ENCODE data around the gene TMEM181.
"Not testable (repeated sequence)": the region's sequence is repeated elsewhere in the genome, so short reads cannot be mapped to it uniquely, and the experiment has no call there.

Gene TMEM181

GRCh38 chr6:158538741-158539140 is 21.1 kb upstream of the TMEM181 start:
- no peak for DNase-seq

- DNase-seq: no peak
These were observed 20.5 kb upstream of the TMEM181 start for GRCh38 chr6:158539413-158539812.

DNA sequence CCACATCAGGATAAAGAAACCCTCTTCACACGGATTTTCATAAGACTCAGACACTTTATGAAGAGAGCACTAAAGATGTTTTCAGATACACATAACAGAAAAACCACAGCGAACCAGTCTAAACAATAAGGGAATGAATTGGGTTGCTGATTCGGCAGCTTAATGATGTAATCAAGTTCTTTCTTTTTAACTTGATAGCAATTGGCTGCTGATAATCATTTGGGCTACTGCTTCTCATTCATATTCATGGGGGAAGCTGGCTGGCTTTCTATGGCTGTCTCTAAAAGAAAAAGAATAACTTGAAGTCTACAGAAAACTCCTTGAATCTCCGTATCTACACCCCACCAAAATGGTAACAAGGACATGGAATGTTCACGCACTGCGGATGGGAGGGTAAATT is 20.0 kb upstream of the TMEM181 start:
- no peak for DNase-seq

DNA sequence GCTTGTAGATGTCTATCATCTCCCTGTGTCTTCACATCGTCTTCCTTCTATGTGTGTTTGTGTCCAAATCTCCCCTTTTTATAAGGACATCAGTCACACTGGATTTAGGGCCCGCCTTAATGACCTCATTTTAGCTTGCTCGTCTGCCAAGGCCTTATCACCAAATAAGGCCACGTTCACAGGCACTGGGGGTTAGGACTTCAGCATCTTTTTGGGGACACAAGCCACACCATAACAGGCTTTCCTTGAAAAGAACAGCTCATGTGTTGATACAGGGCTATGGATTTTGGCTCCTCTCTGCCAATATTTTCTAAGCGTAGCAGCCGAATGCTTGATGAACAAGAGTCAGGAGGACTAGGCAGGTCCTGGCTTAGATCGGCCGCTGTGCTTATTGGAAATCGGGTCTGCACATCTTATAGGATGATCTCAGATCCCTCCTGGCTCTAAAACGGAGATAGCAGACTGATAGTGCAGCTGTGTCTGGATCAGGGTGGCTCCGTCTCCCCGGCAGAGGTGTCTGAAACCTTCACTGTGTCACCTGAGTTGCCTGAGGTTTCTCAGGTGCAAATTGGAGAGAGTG is 16.2 kb upstream of the TMEM181 start:
- no peak for DNase-seq

- DNase-seq: no peak
These were observed 15.5 kb upstream of the TMEM181 start for GRCh38 chr6:158544428-158544827.

DNA sequence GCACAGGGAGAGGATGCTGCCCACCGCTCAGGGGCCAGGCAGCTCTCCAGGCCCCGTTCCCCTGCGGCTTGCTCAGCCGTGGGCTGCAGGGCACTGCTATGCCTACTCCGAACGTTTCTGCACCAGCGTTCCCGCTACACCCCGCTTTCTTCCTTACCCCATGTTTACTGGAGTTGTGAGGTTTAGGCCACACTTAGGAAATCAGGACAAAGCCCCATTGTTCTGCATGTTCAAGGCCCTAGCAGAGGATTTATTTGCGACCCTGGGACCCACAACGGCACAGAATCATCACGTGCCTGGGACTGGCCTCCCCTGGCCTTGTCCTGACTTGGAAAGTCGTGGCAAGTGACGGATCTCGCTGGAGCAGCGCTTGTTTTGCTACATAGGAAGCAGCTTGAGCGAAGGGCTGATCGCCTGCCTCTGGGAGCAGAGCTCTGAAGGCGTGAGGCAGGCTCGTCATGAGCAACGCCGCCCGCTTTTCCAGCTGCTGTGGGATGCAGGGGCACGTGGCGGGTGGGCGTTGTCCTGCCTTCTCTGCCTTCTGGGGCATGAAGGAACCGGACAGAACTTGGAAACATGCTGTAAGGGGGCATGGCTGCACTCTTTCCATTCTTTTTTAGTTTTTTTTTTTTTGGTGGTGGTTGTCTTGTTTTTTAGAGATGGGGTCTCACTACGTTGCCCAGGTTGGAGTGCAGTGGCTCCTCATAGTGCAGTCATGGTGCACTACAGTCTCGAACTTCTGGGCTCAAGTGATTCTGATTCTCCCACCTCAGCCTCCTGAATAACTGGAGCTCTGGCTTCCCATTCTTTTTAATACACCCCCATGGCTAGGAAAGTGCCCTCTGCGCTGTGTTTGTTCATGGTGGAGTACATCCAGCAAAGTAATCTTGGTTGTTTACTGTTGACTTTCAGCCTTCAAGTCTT is 14.6 kb upstream of the TMEM181 start:
- DNase-seq: no peak

DNA sequence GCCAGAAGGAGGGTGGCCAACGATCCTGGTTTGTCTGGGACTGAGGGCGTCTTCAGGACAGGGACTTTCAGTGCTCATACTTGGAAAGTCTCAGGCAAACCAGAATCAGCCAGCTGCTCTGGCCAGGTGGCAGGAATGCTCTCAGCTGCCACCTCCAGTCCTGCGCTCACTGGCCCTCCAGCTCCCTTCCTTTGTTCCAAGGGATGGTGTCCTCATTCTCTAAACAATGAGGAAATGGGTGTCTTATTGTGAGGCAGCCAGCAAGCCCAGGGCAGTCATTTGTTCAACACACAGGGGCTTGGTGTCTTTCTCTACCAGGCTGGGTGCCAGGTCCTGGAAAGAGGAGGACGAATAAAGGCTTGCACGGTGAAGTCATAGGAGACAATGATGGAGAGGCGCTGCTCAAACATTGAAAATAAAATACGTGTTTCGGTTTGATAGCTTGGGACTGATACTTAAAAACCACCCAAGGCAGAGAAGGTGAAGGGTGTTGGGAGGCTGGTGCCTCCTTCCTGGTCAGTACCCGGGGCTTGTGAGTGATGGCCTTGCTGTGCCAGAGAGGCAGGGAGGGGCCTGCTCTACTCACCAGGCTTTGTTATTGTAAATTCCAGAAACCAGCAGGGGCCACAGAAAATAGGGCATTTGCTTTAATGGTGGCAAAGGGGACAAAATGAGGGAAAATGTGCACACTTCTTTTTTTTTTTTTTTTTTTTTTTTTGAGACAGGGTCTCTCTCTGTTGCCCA is 11.3 kb upstream of the TMEM181 start:
- DNase-seq: no peak

- DNase-seq: no peak
These were observed 7.7 kb upstream of the TMEM181 start for GRCh38 chr6:158552055-158552795.

DNA sequence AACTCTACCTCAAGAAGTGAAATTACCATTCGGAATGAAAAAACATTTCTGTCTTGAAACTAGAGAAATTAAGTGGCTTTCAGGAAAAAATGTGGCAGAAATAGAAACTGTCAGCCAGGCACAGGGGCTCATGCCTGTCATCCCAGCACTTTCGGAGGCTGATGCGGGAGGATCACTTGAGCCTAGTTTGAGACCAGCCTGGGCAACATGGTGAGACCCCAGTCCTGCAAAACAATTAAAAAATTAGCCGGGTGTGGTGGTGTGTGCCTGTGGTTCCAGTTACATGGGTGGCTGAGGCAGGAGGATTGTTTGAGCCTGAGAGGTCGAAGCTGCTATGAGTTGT is 7.1 kb upstream of the TMEM181 start:
- no peak for DNase-seq

DNA sequence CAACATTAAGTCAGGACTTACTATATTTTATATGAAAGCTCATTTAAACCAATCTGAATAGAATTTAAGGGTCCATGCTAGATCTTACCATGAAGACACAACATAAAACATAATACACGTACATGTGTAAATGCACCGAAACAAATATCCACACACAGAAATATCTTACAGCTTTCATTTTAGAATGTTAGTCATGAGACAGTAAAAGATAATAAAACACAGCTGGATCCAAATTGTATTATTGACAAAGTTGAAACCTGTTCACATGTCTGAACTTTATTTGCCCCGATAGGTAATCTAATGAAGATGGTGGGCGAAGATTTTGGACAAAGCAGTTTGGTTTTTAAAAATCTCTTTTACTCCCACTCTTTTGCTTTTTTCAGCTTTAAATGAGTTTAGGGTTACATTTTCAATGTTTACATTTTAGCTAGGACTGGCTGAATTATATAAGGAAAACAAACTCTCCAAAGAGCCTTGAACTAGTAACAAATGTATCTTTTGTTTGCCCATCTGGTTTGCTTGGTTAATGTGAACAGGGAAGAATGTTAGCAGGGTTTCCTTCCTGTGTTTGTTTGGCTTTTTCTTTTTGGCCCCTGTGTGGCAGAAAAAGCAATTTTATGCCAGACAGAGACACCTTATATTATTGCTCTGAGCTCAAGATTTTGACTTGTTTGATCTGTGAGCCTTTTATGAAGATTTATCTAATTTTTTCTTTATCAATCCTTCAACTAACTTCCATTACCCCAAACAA is 5.1 kb upstream of the TMEM181 start:
- no peak for DNase-seq

GRCh38 chr6:158556113-158556512 is 3.8 kb upstream of the TMEM181 start:
- no peak for DNase-seq

- not testable (repeated sequence) for DNase-seq
These were observed 2.8 kb upstream of the TMEM181 start for GRCh38 chr6:158557110-158557509.

- no peak for DNase-seq
These were observed 2.0 kb upstream of the TMEM181 start for GRCh38 chr6:158557927-158558326.

DNA sequence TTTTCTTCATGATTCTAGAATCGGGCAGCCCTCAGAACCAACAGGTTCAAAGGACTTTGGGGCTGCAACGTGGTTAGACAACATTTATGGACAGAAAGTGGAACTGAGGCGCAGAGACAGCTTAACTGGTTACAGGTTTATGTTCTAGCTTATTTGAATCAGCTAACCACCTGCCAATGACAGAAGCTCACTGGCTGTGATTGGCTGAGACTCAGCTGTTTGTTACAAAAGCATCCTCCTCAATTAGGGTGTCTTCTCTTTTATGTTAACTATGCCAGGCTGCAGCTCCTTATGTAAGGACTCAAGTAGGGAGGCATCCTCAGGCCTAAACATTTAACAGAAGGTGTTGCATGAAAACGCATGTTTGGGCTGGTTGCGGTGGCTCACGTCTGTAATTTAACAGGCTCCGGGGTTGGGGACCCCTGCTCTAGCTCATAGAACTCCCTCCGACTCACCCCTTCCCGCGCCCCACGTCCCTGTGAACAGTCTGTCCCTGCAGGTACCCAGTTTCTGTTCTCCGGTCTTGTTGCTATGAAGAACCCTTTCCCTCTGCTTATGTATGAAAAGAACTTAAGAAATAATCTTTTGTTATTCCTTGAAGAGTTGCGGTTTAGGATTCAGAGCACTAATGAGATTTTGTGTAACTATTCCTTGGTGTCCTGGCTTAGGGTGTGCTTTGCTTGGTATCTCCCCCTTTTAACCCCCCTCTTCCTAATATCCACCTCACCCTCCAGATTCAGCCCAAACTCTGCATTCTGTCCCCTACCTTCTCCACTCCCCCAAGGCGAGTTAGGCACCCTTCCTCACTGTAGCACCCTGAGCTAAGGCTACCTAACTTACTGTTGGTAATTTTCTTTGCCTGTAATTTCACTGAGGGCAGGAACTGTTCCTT is 1.2 kb upstream of the TMEM181 start:
- DNase-seq: no peak

DNA sequence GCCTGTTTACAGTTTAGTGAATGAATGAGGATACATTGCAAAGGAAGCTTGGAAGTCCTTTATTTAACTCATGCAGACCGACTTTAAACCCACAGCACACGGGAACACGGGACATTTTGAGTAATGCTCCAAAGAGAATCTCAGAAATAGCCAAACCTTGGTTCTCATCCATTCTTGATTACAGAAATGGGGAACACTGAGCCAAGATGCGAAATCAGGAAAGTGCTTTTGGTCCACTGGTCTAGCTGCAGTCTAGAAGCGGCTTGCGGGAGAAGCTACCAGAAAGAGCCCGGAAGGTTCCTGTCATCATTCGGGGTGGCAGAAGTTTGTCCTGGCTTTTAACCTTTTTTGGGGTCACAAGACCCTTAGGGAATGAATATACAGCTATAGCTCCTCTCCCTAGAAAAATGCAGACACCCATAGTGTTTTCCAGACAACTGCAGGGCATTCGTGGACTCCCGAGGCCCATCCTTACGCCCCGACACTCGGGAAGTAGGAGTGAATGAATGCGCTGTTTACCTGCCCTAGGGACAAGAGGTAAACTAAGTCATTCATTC is 475 bp upstream of the TMEM181 start:
- DNase-seq: no peak

DNA sequence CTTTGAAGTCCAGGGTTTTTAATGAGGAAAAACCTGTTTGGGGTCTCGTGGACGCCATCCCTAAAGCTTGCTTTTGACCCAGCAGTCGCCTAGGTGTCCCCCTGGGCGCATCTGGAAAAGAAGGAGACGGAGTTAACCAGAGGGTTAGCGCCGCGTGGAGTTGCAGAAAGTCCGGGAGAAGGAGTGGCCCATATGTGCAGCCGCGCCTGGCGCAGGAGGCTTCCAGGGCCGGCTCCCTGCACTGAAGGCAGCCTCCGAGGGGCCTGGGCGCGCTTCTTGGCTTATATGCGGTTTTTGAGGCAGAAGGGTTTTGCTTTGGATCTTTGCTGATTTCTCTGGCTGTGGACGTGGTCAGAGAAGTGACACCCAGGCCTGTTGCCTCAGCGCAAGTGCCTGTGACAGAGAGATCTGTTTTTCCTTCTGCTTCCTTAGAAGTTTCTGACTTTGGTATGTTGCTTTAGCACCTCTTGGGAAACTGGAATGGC is 987 bp downstream of the TMEM181 start:
- DNase-seq: no peak

DNA sequence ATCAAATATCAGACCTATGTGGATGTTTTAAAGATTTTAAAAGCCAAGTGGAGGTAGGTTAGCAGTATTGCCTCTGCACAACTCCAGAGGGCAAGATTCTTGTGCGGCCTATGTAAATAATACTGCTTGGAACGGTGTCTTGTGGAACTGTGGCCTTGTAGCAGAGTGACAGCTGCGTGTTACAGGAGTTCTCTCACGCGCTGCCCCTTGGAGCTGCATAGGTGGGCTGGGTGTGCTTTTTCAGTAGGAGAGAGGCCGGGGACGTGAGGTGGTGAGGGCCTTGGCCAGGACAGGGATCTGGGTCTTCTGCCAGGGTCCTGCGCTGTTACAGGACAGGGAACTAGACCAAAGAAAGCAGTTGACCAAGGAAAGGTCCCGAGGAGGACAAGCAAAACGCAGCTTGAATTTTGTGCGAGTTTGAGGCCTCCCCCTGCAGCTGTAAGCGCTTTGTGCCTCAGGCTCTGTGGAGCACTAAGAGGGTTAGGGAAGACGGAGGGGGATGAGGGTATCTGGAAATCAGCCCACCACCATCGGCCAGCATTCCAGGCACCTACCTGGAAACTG is 1.5 kb downstream of the TMEM181 start:
- no peak for DNase-seq

DNA sequence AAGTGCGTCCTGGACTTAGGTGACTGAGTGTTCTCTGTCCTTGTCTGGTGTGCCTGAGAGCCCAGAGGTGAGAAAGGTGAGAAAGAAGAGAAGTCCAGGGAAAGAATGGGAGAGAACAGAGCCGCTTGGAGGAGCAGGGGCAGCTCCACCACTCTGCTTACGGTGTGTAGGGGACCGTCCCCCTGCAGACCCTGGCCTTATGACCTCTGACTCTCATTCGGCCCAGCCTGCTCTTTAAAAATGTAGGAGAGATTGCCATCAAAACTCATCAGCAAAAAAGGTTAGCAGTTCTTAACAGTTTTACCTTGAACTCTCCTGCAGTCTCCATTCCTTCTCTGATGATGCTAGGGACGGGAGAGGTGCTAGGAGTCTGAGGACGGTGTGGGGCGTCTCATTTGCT is 2.0 kb downstream of the TMEM181 start:
- DNase-seq: no peak

- DNase-seq: no peak
These were observed 4.6 kb downstream of the TMEM181 start for GRCh38 chr6:158564243-158565121.

DNA sequence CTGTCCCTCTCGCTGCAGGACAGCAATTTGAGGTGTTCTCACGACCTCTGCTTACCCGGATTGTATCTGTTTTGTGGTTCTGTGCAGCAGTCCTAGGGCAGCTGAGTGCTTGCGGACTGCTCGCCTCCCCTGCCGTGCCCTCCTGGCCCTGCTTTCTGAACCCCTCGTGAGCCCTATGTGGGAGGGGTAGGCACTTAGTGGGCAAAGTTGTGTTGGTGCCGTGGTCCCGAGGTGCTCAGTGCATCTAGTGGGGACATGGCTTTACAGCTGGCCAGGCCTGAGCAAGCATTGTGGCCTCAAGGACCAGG is 5.2 kb downstream of the TMEM181 start:
- no peak for DNase-seq

Data from NCI-H2171 (cell line).